CD4-positive, alpha-beta T cell treated with Interleukin-4 for 1 hour (primary cell): ENCODE data around the gene CD80.

ENCODE experiments used
- DNase-seq, 2 donors: peaks; one replicate each; pipeline ENCODE4 v3.0.0-alpha.2; 2020 to 2022

Gene CD80

DNA sequence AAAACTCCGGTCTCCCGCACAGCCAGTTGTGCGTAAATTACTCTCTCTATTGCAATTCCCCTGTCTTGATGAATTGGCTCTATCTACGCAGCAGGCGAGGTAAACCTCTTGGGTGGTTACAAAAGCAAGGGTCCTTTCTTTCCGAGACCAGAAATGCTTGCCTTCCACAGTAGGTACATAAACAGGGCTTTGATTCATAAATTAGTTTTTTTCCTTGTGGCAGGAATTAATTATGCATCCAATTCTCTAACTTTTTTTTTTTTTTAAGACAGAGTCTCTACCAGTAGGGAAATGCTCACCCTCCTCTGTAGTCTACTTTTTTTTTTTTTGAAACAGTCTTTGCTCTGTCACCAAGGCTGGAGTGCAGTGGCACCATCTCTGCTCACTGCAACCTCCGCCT lies 16.3 kb downstream of the CD80 start:
- DNase-seq: no peak

DNA sequence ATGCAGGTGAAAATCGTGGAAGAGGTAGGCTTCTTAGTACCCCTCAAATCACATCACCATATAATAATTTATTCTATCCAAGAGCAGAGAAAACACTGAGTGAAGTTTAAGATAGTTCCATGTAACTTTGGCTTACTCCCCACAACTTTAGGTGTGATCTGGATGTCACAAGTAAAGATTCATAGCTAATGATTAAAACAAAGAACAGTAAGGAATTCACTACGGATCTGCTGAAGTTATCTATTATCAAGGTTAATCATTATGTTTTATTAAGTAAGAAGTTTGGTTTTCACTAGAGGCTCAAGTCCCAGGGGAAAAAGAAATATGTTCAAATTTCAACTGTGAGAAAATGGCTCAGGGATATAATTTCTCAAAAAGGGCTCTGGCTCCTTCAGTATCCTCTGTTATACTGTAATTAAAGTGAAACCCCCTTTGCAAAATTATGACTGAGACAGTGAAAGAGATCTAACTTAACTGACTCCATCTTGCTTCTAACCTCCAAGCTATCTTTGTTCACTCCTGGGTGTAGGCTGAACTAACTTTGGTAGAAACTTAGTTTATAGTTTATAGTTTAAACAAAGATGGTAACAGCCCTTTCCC lies 17.1 kb downstream of the CD80 start:
- DNase-seq: no peak

DNA sequence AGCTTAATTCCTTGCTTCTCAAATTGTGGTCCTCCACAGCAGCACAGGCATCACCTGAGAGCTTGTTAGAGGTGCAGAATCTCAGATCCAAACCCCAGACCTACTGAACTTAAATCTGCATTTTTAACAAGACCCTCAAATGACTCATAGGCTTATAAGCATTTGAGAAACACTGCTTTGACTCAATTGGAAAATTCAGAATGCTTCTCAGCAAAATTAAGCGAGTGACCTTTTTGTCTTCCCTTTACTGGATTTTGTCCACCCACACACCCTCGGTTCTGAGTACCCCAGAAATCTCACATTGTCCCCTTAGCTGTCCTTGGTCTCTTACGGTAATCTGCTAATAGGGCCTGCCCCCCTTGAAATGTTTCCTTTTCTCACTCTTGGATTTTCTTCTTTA lies 17.9 kb downstream of the CD80 start:
- no peak for DNase-seq

DNA sequence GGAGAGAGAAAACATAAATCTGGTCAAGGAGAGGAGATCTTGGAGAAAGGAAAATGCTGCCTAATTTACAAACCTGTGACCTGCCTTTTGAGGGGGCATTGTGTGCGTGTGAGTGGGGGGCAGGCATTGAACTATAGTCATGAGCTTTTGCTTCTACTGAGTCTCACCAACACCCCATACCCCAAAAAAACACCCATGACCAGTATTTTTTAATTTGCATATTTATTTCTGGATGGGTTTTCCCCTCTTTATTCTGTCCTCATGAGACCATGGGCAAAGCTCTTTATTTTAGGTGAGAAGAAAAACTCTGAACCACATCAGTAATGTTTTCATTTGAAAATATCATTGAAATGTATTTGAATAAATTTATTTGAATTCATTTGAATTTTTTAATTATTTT lies 20.6 kb downstream of the CD80 start:
- no peak for DNase-seq

DNA sequence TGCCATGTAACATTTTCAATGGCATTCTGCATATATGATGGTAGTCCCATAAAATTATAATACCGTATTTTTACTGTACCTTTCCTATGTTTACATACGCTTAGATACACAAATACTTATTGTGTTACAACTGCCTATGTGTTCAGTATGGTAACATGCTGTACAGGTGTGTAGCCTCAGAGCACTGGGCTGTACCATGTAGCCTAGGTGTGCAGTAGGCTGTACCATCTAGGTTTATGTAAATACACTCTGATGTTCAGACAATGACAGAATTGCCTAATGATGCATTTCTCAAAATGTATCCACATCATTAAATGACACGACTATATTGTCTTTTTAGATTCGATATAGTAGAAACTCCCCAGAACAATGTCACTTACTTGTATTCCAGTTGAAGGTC lies 22.7 kb downstream of the CD80 start:
- DNase-seq: no peak

DNA sequence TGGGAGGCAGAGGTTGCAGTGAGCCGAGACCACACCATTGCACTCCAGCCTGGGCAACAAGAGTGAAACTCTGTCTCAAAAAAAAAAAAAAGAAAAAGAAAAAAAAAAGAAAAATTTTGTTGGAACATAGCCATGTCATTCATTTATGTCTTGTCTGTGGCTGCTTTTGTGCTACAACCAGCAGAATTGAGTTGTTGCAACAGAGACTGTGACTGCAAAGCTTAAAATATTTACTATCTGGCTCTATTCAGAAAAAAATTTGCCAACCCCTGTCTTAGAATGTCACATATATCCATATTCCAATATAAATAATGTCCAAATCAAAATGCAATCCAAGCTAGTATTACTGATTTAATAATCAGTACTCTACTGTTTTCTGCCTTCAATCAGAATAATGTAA lies 25.1 kb downstream of the CD80 start:
- DNase-seq: no peak

DNA sequence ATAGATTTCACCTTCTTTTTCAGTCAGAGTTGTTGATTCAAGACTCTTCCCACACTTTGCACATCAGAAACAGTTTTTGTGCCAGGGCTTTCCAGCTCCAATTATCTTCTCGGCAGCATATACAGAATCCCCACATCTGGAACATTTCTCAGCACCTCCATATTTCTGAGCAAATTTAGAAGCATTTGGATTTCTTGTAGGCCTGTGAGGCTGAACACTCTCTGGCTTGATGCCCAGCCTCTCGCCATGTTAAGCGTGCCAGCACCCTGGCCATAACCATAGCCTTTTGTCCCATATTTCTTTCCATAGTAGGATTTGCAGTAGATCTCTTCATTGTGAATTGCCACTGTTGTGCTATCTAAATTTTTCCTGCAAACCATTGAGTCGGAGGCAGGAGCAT lies 28.3 kb downstream of the CD80 start:
- DNase-seq: no peak

DNA sequence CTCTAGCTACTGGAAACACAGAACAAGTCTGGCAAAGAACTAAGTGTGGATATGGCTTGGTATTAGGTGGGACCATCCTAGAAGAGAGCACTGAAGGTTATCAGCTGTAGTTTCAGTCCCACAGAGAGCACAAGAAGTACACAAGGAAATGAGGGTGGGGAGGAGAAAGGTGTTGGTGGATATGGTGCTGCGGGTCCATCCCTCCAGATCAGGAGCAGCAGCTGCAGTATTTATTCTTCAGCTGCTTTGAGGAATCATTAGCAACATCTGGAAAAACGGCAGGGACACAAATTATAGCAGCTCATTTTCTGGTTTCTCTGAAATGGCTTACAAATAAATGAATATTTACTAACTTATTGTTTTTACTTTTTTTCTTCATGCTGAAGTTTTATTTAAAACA lies 29.0 kb downstream of the CD80 start:
- DNase-seq: no peak

DNA sequence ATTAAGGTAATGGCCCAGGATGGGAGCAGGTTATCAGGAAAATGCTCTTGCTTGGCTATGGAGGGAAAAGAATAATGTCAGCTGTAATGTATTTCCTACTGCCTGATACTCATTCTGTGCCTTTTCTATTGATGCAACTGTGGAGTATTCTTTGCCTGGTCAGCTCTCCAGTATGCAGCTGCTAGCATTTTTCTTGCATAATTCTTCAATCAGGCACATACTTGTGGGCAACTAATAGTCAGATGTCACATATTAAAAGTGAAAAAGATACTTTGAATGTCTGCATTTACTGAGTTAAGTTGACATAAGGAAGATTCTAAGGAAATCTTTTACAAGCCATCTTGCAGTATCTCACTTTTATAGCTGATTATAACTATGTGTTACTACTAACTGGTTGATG lies 29.5 kb downstream of the CD80 start:
- no peak for DNase-seq

DNA sequence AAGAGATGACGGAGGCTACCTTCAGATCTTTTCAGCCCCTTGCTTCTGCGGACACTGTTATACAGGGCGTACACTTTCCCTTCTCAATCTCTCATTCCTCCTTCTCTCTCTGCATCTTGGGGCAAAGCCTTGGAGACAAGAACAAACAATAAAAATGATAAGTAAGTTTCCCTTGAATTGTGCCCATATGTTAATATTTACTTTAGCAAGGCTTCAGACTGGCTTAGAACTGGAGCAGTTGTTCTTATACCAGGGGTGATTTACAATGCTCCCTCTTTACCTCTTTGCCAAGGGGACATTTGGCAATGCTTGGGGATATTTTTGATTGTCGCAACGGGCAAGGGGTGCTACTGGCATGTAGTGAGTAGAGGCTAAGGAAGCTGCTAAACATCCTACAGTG lies 31.7 kb downstream of the CD80 start:
- no peak for DNase-seq

DNA sequence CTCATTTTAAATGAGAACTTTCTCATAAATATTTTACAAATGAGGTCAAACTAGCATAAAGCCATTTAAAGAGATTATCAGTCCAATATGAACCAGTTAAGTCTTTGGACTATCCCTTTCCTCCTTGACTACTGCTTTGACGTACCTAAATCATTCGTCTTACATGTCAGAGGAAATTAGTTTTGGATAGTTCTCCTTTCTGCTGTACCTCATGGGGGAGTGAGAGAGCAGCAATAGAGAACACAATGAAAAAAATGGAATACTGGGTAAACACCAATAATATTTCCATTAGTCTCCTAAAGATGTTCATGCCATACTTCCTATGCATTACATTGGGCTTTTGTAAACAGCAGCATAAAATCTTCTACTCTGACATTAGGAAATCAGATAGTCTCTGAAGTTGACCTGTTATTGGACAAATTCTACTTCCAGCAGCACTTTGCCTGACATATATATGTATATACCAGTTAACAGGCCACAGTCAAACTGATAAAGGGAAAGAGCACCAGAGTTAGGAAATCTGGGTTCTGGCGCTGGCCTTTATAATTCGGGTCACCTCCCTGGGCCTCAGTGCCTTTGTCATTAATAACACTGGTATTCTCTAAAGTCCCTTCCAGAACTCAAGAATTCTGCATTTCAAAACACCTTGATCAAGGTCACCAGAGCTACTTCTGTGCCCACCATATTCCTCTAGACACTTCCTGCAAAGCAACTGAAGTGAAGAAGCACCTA lies 34.3 kb downstream of the CD80 start:
- DNase-seq: no peak

DNA sequence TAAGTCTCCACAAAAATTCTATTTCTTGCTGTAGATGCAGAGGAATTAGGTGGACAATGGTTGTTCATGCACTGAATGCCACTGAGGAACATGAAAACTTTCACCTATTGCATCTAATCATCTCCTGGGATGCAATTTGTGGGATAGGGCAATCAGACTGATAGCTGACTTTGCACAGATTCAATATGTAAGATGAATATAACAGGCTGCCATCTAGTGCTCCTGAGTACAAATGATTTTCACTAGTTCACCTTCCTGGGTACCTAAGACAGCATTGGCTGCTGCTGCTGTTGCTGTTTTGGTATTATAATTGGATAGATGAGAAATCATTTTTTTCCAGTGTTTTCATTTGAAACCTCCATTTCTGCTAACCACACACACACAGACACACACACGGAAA lies 41.4 kb downstream of the CD80 start:
- no peak for DNase-seq

DNA sequence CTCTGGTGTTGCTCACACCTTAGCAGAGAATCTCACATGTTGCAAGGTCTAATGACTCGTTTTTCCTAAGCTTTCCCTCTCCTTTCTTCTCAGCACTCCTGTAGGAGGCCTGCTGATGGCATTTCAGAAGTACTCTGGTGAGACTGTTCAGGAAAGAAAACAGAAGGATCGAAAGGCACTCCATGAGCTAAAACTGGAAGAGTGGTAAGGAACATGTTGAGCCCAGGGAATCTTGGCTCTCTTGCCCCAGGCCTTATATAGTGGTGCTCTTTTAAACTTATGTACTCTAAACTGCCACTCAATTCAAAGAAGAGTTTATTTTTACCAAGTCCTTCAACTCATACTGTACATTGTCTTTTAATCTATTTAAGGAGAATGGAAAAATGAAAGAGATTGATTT lies 42.3 kb downstream of the CD80 start:
- DNase-seq: no peak

DNA sequence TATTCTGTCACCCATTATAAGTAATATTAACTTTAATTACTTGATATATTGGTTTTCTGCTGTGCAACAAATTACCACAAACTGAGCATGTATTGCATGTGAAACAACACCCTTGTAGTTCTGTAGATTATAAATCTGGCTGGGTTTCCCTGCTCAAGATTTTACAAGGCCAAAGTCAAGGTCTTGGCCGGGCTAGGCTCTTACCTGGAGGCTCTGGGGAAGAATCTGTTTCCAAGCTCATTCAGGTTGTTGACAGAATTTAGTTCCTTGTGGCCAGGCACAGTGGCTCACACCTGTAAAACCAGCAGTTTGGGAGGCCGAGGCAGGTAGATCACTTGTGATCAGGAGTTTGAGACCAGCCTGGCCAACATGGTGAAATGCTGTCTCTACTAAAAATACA lies 44.8 kb downstream of the CD80 start:
- DNase-seq: no peak

DNA sequence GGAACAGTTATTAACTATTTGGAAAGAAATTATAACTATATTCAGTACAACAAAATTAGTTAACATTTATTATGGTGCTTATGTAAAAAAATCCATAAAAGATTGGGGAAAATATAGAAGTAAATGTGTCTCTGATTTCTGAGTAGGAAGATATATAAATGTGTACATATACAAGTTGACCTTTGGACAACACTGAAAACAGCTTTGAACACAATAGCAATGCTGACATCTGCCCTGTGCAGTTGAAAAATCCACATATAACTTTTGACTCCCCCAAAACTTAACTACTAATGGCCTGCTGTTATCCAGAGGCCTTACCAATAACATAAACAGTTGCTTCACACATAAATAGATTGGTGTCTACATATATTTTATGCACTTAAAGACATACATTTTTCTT lies 48.7 kb downstream of the CD80 start:
- no peak for DNase-seq

DNA sequence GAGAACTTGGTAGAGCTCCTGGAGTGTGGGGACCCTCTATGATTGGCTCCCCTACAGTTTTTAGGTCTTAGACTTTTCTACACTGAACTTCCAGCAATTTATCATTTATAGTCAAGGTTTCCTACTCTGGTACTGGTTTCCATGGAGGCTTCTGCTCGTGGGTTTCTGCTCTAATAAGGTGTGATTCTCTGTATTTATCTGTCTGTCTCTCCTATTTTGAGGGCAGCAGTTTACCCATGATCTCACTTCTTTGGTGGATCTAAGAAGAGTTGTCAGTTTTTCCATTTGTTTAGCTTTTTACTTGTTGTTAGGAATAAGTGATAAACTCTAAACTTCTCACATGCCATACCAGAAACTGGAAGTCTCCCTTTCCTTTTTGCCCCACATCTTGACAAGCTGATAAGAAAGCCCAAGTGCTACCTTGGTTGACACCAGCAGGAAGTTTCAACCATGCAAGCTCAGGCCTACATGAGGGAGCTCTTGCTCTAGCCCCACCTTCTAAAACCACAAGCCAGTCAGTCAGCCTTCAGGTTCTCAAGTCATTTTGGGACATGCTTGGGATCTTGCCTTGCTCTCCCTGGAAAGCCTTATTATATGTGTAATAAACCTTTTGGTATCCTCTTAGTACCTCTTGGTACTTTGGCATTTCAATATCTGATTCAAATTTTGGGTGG lies 51.1 kb downstream of the CD80 start:
- peak in 1 of 2 donors; percentile 1 for DNase-seq

DNA sequence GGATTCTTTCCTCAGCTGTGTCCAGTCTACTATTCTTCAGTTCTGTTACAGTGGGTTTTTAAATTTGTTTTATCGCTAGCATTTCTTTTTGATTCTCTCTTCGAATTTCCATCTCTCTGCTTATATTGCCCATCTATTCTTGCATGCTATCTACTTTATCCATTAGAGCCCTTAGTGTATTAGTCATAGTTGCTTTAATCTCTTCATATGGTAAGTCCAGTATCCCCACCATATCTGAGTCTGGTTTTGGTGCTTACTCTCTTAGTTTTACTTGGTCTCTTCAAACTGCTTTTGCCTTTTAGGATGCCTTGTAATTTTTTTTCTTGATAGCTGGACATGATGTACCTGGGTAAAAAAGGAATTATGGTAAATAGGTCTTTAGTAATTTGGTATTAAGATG lies 52.0 kb downstream of the CD80 start:
- no peak for DNase-seq

DNA sequence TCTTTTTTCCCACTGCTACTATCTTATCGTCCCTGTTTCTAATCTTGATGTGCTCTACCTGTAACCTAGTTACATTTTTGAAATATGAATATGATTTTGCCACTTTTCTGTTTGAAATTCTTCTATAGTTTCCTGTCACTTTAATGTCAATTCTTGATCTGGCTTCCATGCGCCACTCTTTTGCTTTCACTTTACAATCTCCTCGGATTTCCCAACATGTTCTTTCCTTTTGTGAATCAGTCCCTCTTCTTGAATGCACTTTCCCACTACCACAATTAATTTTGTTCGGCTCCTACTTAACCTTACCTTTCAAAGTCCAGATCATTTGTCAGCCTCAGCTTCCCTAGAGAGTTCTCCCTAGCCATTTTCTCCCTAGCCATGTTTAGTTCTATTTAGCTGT lies 52.8 kb downstream of the CD80 start:
- no peak for DNase-seq

DNA sequence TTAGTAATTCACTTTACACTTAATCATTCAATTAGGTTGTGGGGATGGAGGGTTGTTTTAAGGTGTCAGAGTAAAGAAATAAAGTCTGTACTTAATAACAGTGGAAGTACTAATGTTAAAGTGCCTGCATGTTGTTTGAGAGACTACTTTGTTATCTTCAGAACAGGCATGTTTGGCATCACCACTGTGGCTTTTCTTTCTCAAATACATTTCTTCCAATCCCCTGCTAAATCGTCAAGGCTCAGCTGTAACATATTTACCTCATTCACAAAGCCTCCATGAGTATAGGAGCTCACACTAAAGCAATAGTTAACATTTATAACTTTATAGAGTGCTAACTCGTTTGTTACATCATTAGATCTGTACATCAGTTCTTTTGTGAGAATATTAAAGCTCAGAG lies 58.5 kb downstream of the CD80 start:
- no peak for DNase-seq

DNA sequence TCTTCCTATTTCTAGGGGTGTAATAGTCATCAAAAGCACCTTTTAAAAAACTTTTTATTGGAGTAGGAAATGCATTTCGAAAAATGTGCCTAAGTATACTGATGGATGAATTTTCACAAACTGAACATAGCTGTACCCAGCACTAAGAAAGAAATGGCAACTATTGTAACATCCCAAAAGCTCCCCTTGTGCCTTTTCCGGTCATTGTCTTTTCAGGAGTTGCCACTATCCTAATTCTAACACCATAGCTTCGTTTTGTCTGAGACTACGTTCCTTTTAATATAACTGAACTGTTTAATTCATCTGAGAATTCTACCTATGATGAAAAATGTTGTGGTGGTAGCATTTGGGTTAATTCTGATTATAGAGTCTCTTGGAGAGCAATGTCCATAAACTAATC lies 59.1 kb downstream of the CD80 start:
- DNase-seq: no peak

DNA sequence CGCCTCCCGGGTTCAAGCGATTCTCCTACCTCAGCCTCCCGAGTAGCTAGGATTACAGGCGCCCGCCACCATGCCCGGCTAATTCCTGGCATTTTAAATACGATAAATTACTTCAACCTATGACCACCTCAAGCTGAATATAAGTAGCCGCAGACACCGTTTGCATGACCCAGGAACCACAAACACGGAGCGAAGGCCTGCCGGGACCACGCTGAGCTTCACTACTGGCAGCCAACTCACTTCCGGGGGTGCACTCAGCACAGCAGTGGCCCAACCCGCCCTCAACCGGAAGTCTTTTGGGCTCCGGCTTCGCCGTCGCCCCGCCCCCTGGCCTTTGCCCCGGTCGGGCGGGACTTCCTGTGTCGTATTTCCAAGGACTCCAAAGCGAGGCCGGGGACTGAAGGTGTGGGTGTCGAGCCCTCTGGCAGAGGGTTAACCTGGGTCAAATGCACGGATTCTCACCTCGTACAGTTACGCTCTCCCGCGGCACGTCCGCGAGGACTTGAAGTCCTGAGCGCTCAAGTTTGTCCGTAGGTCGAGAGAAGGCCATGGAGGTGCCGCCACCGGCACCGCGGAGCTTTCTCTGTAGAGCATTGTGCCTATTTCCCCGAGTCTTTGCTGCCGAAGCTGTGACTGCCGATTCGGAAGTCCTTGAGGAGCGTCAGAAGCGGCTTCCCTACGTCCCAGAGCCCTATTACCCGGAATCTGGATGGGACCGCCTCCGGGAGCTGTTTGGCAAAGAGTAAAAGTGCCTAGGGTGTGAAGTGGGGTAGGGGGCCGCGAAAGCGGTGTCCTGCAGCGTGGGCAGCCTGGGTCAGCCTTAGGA lies 61.0 kb downstream of the CD80 start, which contains the start of gene TIMMDC1:
TSS of gene TIMMDC1 (plus strand) at position 362 of the 826 bp plus-strand sequence. CDS start at position 549, 187 bp downstream.
- peak; percentile 97 for DNase-seq

DNA sequence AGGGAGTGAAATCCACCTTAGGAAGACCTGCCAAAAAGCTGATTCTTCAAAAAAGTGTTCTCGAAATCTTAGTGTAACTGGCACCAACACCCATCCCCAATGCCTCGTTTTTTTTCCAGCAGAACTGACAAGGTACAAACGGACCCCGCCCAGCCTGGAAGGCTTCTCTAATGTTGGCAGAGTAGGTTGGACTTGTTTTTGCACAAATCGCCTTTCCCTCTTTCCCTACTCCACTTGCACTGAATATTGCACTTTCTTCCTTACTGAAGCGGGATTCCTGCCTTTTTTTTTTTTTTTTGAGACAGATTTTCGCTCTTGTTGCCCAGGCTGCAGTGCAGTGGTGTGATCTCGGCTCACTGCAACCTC lies 61.6 kb downstream of the CD80 start:
- no peak for DNase-seq

DNA sequence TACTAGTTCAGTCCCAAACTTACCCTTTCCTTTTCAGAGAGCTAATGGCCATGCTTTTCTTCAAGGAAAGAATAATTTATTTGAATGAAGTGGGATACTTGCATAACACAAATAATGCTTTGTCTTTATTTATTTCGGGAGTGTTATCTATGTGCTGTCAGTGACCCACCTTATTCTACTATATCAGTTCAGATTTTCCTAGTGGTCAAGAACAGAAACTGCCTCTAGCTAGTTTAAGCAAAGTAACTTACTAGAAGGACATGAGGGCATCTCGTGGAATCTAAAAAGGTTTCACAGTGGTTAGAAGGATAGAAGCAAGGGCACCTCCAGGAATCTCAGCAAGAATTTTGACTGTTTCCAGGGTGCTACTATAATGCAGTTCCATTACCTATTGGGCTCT lies 64.8 kb downstream of the CD80 start:
- no peak for DNase-seq

DNA sequence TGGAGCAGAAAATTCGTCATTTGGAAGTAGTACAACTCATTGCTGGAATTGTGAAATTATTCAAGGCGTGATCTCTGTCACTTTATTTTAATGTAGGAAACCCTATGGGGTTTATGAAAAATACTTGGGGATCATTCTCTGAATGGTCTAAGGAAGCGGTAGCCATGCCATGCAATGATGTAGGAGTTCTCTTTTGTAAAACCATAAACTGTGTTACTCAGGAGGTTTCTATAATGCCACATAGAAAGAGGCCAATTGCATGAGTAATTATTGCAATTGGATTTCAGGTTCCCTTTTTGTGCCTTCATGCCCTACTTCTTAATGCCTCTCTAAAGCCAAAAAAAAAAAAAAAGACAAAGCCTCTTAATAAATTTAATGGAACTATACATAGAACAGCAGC lies 66.6 kb downstream of the CD80 start:
- no peak for DNase-seq
